ENCODE measurements around the gene VPS33B.

VPS33B gene

DNA sequence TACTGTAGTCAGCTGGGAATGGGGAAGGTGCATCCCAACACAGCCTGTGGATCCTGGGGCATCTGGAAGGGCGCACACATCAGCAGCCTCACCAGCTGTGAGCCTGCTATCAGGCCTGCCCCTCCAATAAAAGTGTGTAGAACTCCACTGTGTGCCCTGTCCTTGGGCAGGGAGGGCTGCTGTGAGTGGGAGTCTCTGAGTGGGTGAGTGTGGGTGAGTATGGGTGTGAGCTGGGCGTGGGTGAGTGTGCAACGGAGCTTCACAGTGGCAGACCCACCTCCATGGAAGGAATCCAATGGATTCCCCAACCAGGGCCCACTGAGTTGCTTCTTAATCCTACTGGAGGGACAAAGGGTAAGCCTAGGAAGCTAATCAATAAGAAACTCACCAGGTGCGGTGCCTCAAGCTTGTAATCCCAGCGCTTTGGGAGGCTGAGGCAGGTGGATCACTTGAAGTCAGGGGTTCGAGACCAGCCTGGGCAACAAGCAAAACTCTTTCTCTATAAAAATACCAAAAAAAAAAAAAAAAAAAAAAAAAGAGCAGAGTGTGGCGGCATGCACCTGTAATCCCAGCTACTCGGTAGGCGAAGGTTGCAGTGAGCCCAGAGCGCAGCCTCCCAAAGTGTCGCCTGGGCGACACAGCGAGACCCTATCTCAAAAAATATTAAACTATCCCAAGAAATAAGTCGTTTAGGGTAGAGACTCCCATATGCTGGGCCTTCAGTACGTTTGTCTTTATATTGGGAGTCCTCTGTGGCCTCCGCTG is 68.3 kb downstream of the VPS33B start:
- TF ChIP-seq CEBPB (IDR thresholded peaks at IDR 0.05) (no peak), YY1 (IDR thresholded peaks at IDR 0.05; ENCODE audit: low read depth) (no peak), FOXM1 (IDR thresholded peaks at IDR 0.05; ENCODE audit: borderline replicate concordance, low read depth) (no peak), TCF12 (IDR thresholded peaks at IDR 0.05; ENCODE audit: low read depth) (no peak), RAD21 (IDR thresholded peaks at IDR 0.05; ENCODE audit: low read depth) (no peak)
- TF ChIP-seq, protein P1, sequence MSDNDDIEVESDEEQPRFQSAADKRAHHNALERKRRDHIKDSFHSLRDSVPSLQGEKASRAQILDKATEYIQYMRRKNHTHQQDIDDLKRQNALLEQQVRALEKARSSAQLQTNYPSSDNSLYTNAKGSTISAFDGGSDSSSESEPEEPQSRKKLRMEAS (IDR thresholded peaks at IDR 0.05), result no peak

DNA sequence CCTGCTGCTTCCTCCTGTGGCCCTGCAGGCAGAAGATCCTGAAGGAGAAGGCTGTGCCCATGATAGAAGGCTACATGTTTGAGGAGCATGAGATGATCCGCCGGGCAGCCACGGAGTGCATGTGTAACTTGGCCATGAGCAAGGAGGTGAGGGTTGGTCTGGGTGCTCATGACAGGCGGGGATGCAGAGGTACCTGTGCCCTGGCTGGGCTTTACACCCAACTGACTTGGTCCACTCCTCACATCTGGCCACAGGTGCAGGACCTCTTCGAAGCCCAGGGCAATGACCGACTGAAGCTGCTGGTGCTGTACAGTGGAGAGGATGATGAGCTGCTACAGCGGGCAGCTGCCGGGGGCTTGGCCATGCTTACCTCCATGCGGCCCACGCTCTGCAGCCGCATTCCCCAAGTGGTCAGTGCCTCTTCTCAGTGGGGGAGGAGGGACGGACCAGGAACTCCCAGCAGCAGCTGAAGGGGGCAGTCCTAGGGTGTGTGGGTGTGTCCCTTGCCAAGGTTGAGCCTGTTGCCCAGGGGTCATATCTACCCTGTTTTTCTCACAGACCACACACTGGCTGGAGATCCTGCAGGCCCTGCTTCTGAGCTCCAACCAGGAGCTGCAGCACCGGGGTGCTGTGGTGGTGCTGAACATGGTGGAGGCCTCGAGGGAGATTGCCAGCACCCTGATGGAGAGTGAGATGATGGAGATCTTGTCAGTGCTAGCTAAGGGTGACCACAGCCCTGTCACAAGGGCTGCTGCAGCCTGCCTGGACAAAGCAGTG is 69.3 kb downstream of the VPS33B start:
- no peak for TF ChIP-seq EP300 (IDR thresholded peaks at IDR 0.05; ENCODE audit: borderline replicate concordance)
- no peak for TF ChIP-seq EGR1 (IDR thresholded peaks at IDR 0.05)
- no peak for TF ChIP-seq TCF12 (IDR thresholded peaks at IDR 0.05; ENCODE audit: low read depth)
- no peak for TF ChIP-seq ZBTB7A (IDR thresholded peaks at IDR 0.05; ENCODE audit: low read depth)
- no peak for TF ChIP-seq RAD21 (IDR thresholded peaks at IDR 0.05; ENCODE audit: low read depth)

DNA sequence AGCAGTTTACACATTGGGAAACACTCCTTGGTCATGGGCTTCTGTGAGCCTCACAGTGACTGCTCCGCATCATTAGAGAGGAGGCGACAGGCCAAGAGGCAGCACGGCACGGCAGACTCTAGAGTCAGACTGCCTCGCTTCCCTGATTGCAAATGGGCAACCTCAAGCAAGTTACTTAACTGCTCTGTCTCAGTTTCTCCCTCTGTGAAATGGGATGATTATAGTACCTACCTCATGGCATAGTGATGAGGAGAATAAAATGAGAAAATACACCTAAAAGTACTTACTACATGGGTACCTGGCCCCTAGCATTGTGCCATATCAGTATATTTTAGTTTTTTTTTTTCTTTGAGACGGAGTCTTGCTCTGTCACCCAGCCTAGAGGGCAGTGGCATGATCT is 71.7 kb downstream of the VPS33B start:
- TF ChIP-seq TCF12 (IDR thresholded peaks at IDR 0.05; ENCODE audit: low read depth) (no peak), FOXM1 (IDR thresholded peaks at IDR 0.05; ENCODE audit: borderline replicate concordance, low read depth) (no peak), EP300 (IDR thresholded peaks at IDR 0.05; ENCODE audit: borderline replicate concordance) (no peak), RAD21 (IDR thresholded peaks at IDR 0.05; ENCODE audit: low read depth) (no peak), TEAD4 (IDR thresholded peaks at IDR 0.05) (no peak), ZBTB7A (IDR thresholded peaks at IDR 0.05; ENCODE audit: low read depth) (no peak)
- TF ChIP-seq, protein P1 (IDR thresholded peaks at IDR 0.05), result no peak

DNA sequence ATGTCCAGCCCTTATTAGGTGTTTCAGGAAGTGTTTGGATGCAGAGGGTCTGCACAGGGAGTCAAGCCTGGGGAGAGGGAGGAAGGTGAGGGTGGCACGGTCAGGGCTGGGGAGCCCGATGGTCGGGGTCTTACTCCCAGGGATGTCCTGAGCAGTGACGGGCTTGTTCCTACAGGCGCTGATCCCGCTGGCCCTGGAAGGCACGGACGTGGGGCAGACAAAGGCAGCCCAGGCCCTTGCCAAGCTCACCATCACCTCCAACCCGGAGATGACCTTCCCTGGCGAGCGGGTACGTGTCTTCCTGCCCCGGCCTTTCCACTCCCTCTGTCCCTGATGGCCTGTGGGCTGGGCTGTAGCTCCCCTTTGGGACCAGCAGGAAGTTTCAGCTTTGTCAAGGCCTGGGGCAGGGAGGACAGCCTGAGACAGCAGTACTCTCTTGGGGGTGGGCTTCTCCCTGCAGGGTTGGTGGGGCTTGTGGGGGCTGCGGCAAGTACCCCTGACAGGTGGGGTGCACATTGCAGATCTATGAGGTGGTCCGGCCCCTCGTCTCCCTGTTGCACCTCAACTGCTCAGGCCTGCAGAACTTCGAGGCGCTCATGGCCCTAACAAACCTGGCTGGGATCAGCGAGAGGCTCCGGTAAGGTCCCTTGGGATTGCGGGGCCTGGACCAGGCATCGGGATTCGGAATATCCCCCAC is 72.3 kb downstream of the VPS33B start:
- no peak for TF ChIP-seq YY1 (IDR thresholded peaks at IDR 0.05; ENCODE audit: low read depth)
- no peak for TF ChIP-seq EGR1 (IDR thresholded peaks at IDR 0.05)
- TF ChIP-seq FOXM1 (IDR thresholded peaks at IDR 0.05; ENCODE audit: borderline replicate concordance, low read depth), result no peak
- TF ChIP-seq REST (IDR thresholded peaks at IDR 0.05; ENCODE audit: low read depth), result no peak
- TF ChIP-seq CEBPB (IDR thresholded peaks at IDR 0.05), result no peak
- no peak for TF ChIP-seq RAD21 (IDR thresholded peaks at IDR 0.05; ENCODE audit: low read depth)
- TF ChIP-seq TCF12 (IDR thresholded peaks at IDR 0.05; ENCODE audit: low read depth), result no peak
- no peak for TF ChIP-seq TEAD4 (IDR thresholded peaks at IDR 0.05)
- TF ChIP-seq, protein P1 (IDR thresholded peaks at IDR 0.05), result no peak
- TF ChIP-seq EP300 (IDR thresholded peaks at IDR 0.05; ENCODE audit: borderline replicate concordance), result no peak
- no peak for TF ChIP-seq ZBTB7A (IDR thresholded peaks at IDR 0.05; ENCODE audit: low read depth)
- no peak for TF ChIP-seq TAF1 (IDR thresholded peaks at IDR 0.05; ENCODE audit: low read depth)
- no peak for TF ChIP-seq CREB1 (IDR thresholded peaks at IDR 0.05; ENCODE audit: low read depth)

Data from Ishikawa (cell line).